ENCODE results near the gene SLC2A4RG. TPM values are rescaled to one million over a fixed set of nuclear protein-coding genes. Genes with fewer than 3 reads are reported as not detected.

The SLC2A4RG gene
- total and polyA plus RNA-seq, 2 of the 4 experiments (the other 2 are of a cell fraction): 5.0 to 50.3 TPM

DNA sequence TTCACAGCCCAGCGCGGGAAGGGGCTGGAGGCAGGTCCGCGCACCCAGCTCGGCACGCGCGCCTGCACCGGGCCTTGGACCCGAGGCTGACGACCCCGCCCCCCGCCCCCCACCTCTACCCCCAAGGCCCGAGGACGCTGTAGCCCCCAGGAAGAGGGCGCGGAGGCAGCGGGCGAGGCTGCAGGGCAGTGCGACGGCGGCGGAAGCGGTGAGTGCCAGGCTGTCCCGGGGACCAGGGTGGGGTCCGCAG is 2.0 kb upstream of the SLC2A4RG start:
- ATAC-seq (ENCODE audit: low read depth): no peak
- H2BK120ac ChIP-seq (ENCODE audit: low read depth, low read length): no peak overlapping the region
- H3K9me1 ChIP-seq (ENCODE audit: insufficient read depth, low read length): peaks cover 4% of the 10 kb centered on the region
- H2AFZ ChIP-seq (replicated peaks; ENCODE audit: low read length, poor library complexity): no peak overlapping the region
- H3K9me3 ChIP-seq (ENCODE audit: control insufficient read depth, insufficient read depth, low read length): no peaks in the 10 kb centered on the region
- peaks cover 8 to 27% of the 10 kb centered on the region in 2 experiments; a peak in 3 of 4 replicates for H3K79me1 ChIP-seq (ENCODE audit: low read depth in 1 of 2, low read length in 2 of 2)
- no peak overlapping the region for H3K4ac ChIP-seq (ENCODE audit: low read depth, low read length)
- H2AK9ac ChIP-seq (replicated peaks; ENCODE audit: low read depth, low read length, poor library complexity): no peak overlapping the region
- no peak overlapping the region for H2BK15ac ChIP-seq (ENCODE audit: low read depth, low read length)
- H3K56ac ChIP-seq (ENCODE audit: extremely low read depth, insufficient read depth, low read length): no peak overlapping the region
- no peaks in the 10 kb centered on the region for H3K27me3 ChIP-seq (ENCODE audit: control insufficient read depth, insufficient read depth, low read length)
- no peak for TF ChIP-seq RAD21 (IDR thresholded peaks at IDR 0.05; ENCODE audit: low read length)
- no peak for TF ChIP-seq CEBPB (IDR thresholded peaks at IDR 0.05; ENCODE audit: low read depth, low read length)
- no peak for TF ChIP-seq BHLHE40 (IDR thresholded peaks at IDR 0.05; ENCODE audit: low read depth, low read length)
- no peak for TF ChIP-seq POLR2A (IDR thresholded peaks at IDR 0.05; ENCODE audit: low read depth, low read length)
- no peak for TF ChIP-seq RCOR1 (IDR thresholded peaks at IDR 0.05; ENCODE audit: insufficient replicate concordance, low read length)
- TF ChIP-seq RFX5 (IDR thresholded peaks at IDR 0.05; ENCODE audit: low read depth, low read length): no peak
- in situ Hi-C loops (cut with MboI; ENCODE audit: low sequenced_read_pairs) (no loop called here), dilution Hi-C loops (cut with HindIII; ENCODE audit: low sequenced_read_pairs, unreplicated experiment) (no loop called here), intact Hi-C loops (cut with micrococcal nuclease) (no loop called here)
- ChIA-PET POLR2A (ENCODE audit: unreplicated experiment) (no interaction called here), CTCF (no interaction called here)
- peaks cover 10% of the 10 kb centered on the region for H3K4me1 ChIP-seq (ENCODE audit: control insufficient read depth, insufficient read depth, low read length)
- H4K20me1 ChIP-seq (ENCODE audit: insufficient read depth, low read length): peaks cover 32% of the 10 kb centered on the region
- H4K8ac ChIP-seq (ENCODE audit: low read depth in 2 of 2, low read length in 2 of 2): no peak overlapping the region
- no peak overlapping the region for H3K4me3 ChIP-seq (ENCODE audit: insufficient read depth, low read depth, low read length)
- H2AK5ac ChIP-seq (ENCODE audit: low read depth, low read length): no peak overlapping the region
- H4K5ac ChIP-seq (ENCODE audit: low read depth, low read length): no peak overlapping the region
- H3K4me2 ChIP-seq (ENCODE audit: low read depth, low read length): no peak overlapping the region
- WGBS, 2 experiments (ENCODE audit: extremely low coverage in 2 of 2, insufficient read length in 1 of 2): 66% methylated on average over 12 of the region's 26 CpGs; no CpG with 5 or more reads in 1 of the 2 experiments
- H3K14ac ChIP-seq (replicated peaks; ENCODE audit: low read depth, low read length): no peak overlapping the region
- H3K27ac ChIP-seq (ENCODE audit: insufficient read depth, low read length): no peak overlapping the region
- no peak overlapping the region for H2BK5ac ChIP-seq (ENCODE audit: low read depth, low read length, poor library complexity, severe bottlenecking)
- no peak for DNase-seq
- no peak overlapping the region for H2BK20ac ChIP-seq (ENCODE audit: low read depth, low read length)
- BruUV-seq (replicated peaks): no TSS peak
- H4K91ac ChIP-seq (ENCODE audit: insufficient read depth, low read depth, low read length): no peak overlapping the region
- peaks cover 43% of the 10 kb centered on the region for H3K36me3 ChIP-seq (ENCODE audit: control insufficient read depth, insufficient read depth, low read length)
- no peak overlapping the region for H3K9ac ChIP-seq (ENCODE audit: low read depth, low read length)
- no peak overlapping the region for H3K23ac ChIP-seq (ENCODE audit: low read depth, low read length)
- H3K18ac ChIP-seq (ENCODE audit: low read depth, low read length): no peak overlapping the region

Measured in IMR-90 (cell line).